GM12874 (cell line): Measurements from ENCODE around the gene SEC23IP.

Source experiments
- CTCF ChIP-seq: IDR thresholded peaks from 2 replicates; pipeline ENCODE4 v1.5.1; 2011; ENCODE audit warnings: low read depth, mild to moderate bottlenecking, control low read depth, low read length, moderate library complexity; ENCODE audit not compliant: insufficient read depth

The SEC23IP gene

DNA sequence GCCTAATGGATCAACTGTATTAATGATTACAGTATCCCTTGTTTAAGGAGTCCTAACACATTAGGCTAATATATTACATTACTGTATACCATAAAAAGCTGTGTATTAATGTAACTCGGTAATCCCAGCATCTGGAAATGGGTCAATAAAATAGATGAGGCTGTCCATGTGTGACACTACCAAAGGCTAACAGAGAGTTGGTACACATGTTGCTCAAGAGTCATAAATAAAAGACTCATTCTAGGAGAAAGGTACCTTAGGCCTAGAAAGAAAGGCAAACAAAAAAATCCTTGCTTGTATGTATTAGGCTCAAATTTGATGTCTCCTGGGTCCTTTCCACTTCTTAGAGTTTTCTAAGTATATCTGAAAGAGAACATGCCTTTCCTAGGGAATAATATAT, 34.5 kb upstream of the SEC23IP start:
- no peak for TF ChIP-seq CTCF

- TF ChIP-seq CTCF, result 0 out of 2 replicates have a peak, but pooled peaks have one; percentile 31
Observed at GRCh38 chr10:119859420-119860258, 32.9 kb upstream of the SEC23IP start.

DNA sequence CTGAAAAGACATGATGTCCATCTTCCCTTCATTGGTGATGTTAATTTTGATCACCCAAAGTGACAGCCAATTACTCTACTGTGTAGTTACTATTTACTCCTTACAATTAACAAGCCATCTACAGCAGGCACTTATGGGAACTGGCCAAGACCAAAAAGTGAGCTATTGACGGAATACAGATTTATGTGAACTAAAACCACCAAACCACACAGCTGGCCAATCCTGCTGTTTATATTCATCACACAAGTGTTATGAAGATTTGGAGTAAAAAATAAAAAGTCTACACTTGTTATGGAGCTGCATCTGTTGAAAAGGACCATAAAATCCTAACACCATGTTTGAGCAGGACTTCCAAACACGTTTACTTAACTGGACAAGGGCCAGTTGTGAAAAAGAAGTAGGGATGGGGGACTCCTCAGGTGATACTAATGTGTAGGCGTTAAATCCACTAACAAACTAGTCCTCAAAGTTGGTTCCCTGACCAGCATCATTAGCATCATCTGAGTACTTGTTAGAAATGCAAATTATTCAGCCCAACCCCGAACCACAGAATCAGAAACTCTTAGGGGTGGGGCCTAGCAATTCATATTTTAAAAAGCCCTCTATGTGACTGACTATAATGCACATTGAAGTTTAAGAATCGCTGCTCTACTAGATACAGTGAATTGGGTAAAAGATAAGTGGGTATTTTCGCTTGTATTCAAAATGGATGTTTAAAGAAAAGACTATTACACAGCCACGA, 31.5 kb upstream of the SEC23IP start:
- no peak for TF ChIP-seq CTCF

DNA sequence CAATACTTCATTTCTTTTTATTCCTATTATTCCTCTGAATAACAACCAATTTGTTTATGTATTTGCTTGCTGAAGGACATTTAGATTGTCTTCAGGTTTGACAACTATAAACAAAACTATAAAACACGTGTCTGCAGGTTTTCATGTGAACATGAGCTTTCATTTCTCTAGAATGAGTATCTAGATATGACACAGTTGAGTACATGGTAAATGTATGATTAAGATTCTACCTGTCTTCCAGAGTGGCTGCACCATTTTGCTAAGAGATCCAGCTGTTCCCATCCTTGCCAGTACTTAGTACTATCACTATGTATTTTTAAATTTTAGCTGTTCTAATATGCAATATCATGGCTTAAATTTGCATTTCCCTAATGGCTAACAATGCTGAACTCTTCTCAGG, 30.0 kb upstream of the SEC23IP start:
- no peak for TF ChIP-seq CTCF

DNA sequence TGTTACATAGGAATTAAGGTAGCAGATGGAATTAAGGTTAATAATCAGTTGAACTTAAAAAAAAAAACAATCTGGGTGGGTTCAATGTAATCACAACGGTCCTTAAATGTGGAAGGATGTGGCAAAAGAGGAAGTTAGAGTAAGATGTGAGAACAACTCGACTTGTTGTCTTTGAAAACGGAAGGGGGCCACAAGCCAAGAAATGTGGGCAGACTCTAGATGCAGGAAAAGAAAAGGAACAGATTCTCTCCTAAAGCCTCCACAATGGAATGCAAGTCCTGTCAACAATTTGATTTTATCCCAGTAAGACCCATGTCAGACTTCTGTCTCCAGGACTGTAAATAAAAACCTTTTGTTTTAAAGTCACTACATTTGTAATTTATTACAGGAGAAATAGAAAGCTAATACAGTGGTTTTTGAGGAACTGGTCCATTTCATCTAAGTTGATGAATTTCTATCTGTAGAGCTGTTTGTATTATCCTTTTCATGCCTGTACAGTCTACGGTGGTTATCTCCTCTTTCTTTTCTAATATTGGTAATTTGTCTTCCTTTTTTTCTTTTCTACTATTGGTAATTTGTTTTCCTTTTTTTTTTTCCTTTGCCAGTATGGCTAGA, 28.5 kb upstream of the SEC23IP start:
- TF ChIP-seq CTCF, result no peak

GRCh38 chr10:119865699-119866240, 26.8 kb upstream of the SEC23IP start:
- no peak for TF ChIP-seq CTCF

- no peak for TF ChIP-seq CTCF
Observed at GRCh38 chr10:119867317-119867716, 25.2 kb upstream of the SEC23IP start.
